Naive thymus-derived CD4-positive, alpha-beta T cell (primary cell): ENCODE data around the gene CDC42BPB. TPM values are rescaled to one million over a fixed set of nuclear protein-coding genes. Genes with fewer than 3 reads are reported as not detected.
A peak's percentile ranks its signal among the peaks of the same experiment; 100 is the strongest.

Source experiments
- ATAC-seq: fragments of 150-1000 bp; cut with Tn5 transposase; 2 replicates; pipeline ENCODE4 v1.10.0; 2021; ENCODE audit warnings: mild to moderate bottlenecking, moderate library complexity
- CTCF ChIA-PET: fragments of 350-600 bp; sonication (Branson Sonifier 250); formaldehyde crosslinking; loops from one replicate; lab custom pipeline; 2021; ENCODE audit warnings: antibody characterized with exemption; lab: Charles Lee
- POLR2A ChIA-PET: fragments of 350-600 bp; sonication (Branson Sonifier 250); formaldehyde crosslinking; loops from one replicate; lab custom pipeline; 2021; ENCODE audit warnings: antibody characterized with exemption, inconsistent platforms; lab: Charles Lee
- DNase-seq, 9 donors: peaks; one replicate each; pipeline versions ENCODE4 v3.0.0 to v3.0.0-alpha.2; 2020 to 2022; ENCODE audit warnings: mixed read lengths in 1 of 9
- H3K27ac ChIP-seq: one replicate; pipeline ENCODE4 v1.7.0; 2013; ENCODE audit warnings: mild to moderate bottlenecking, low read depth, low read length, moderate library complexity
- H3K27me3 ChIP-seq, 2 donors: one replicate each; pipeline ENCODE4 v1.7.0; 2013; ENCODE audit warnings: low read length in 2 of 2, mild to moderate bottlenecking in 2 of 2, moderate library complexity in 2 of 2; ENCODE audit not compliant: control insufficient read depth in 2 of 2, insufficient read depth in 2 of 2
- H3K36me3 ChIP-seq, 3 experiments: 1 replicate in 2 of 3; 2 replicates in 1 of 3; pipeline ENCODE4 v1.7.0; 2013; ENCODE audit warnings: low read length in 3 of 3, mild to moderate bottlenecking in 3 of 3, moderate library complexity in 1 of 3; ENCODE audit not compliant: insufficient read depth in 3 of 3, control insufficient read depth in 2 of 3
- H3K4me1 ChIP-seq, 2 donors: one replicate each; pipeline ENCODE4 v1.7.0; 2013; ENCODE audit warnings: low read length in 2 of 2, mild to moderate bottlenecking in 2 of 2, moderate library complexity in 1 of 2; ENCODE audit not compliant: control insufficient read depth in 2 of 2, insufficient read depth in 2 of 2
- H3K4me3 ChIP-seq: 2 replicates; pipeline ENCODE4 v1.7.0; 2013; ENCODE audit warnings: mild to moderate bottlenecking, low read length
- H3K9me3 ChIP-seq, 3 experiments: 1 replicate in 2 of 3; 2 replicates in 1 of 3; pipeline ENCODE4 v1.7.0; 2013; ENCODE audit warnings: low read length in 3 of 3; ENCODE audit not compliant: control insufficient read depth in 2 of 3
- H3K27ac Mint-ChIP-seq, 9 donors: one replicate each; pipeline ENCODE4 v1.8.0; 2020 to 2022; ENCODE audit warnings: mixed read lengths in 9 of 9, mild to moderate bottlenecking in 8 of 9, moderate library complexity in 5 of 9, inconsistent platforms in 2 of 9
- H3K27me3 Mint-ChIP-seq, 5 donors: one replicate each; pipeline ENCODE4 v1.8.0; 2021 to 2022; ENCODE audit warnings: mixed read lengths in 5 of 5, mild to moderate bottlenecking in 1 of 5
- H3K36me3 Mint-ChIP-seq, 5 donors: one replicate each; pipeline ENCODE4 v1.8.0; 2020 to 2022; ENCODE audit warnings: mixed read lengths in 5 of 5, mild to moderate bottlenecking in 3 of 5, inconsistent platforms in 1 of 5
- H3K4me1 Mint-ChIP-seq, 7 donors: one replicate each; pipeline ENCODE4 v1.8.0; 2020 to 2022; ENCODE audit warnings: mixed read lengths in 7 of 7, mild to moderate bottlenecking in 3 of 7, inconsistent platforms in 1 of 7
- H3K4me3 Mint-ChIP-seq, 10 donors: one replicate each; pipeline ENCODE4 v1.8.0; 2020 to 2022; ENCODE audit warnings: mild to moderate bottlenecking in 10 of 10, mixed read lengths in 10 of 10, moderate library complexity in 6 of 10, inconsistent platforms in 2 of 10
- H3K9me3 Mint-ChIP-seq, 11 donors: one replicate each; pipeline ENCODE4 v1.8.0; 2020 to 2022; ENCODE audit warnings: mixed read lengths in 11 of 11, mild to moderate bottlenecking in 4 of 11, inconsistent platforms in 1 of 11, moderate library complexity in 1 of 11
- intact Hi-C, 2 donors: fragments of 100-400 bp; cut with micrococcal nuclease; formaldehyde crosslinking; loops; one replicate each; pipeline ENCODE4 v1.15.1; 2023
- polyA plus RNA-seq, 2 donors: library from polyadenylated mRNA; unstranded; fragments of 300-500 nt; fragmentation: Illumina TruSeq; gene quantifications; one replicate each; pipeline ENCODE4 v1.2.3, GENCODE V29; 2021
- total RNA-seq, 6 experiments: library from RNA in 5 of 6; stranded (reverse) in 5 of 6; gene quantifications; 1 replicate in 5 of 6; 2 replicates in 1 of 6; pipeline ENCODE4 v1.2.3 and lab custom pipeline; 2021 to 2026

CDC42BPB gene
- total and polyA plus RNA-seq, 7 experiments from 2014 or later: 0.34 to 16.0 (median 4.8) TPM

DNA sequence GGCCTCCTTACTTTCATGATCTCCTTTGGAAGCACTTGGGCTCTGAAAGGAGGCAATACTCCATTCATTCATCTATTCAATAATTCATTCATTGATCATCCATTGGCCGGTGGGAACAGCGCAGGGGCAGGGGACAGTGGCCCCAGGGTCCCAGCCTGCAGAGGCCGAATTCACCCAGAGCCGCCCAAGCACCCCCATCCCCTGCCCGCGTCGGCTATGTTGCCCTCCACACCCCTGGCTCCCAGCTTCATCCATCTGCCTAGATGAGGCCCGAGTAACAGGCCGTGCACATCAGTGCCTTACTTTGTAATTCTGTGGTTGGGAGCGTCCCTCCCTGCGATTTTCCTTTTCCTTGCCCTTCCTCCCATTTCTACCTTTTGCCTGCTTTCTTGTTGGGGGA is 131.7 kb downstream of the CDC42BPB start:
- no peak for DNase-seq
- H3K4me1 ChIP-seq: peaks cover 15 to 36% of the 10 kb centered on the region in 2 donors
- intact Hi-C loops: loop anchor here in 1 of 2 donors (5.0 kb wide), 2 partner anchors 333 to 978 kb away; partner anchors contain the start of gene RCOR1
- peaks cover 4 to 23% (median 8%) of the 10 kb centered on the region in 7 donors for H3K4me1 Mint-ChIP-seq
- H3K27me3 Mint-ChIP-seq: peaks cover 0 to 48% (median 11%) of the 10 kb centered on the region in 5 donors
- peaks cover 0 to 1% (median 0%) of the 10 kb centered on the region in 5 donors for H3K36me3 Mint-ChIP-seq
- POLR2A ChIA-PET: interaction anchor here (0.5 to 1.4 kb wide), 2 partner anchors 23 to 216 kb away, joined by 3 to 4 read pairs; no protein-coding TSS in a partner anchor
- no peaks in the 10 kb centered on the region for H3K36me3 ChIP-seq
- H3K27ac Mint-ChIP-seq: no peak overlapping the region
- peak overlapping the region in 1 of 10 donors; percentile 6 for H3K4me3 Mint-ChIP-seq
- no peaks in the 10 kb centered on the region for H3K9me3 ChIP-seq
- H3K4me3 ChIP-seq: no peak overlapping the region
- CTCF ChIA-PET: no interaction called here
- H3K27ac ChIP-seq: no peak overlapping the region
- no peak for ATAC-seq
- H3K9me3 Mint-ChIP-seq: no peaks in the 10 kb centered on the region
- H3K27me3 ChIP-seq: no peaks in the 10 kb centered on the region

DNA sequence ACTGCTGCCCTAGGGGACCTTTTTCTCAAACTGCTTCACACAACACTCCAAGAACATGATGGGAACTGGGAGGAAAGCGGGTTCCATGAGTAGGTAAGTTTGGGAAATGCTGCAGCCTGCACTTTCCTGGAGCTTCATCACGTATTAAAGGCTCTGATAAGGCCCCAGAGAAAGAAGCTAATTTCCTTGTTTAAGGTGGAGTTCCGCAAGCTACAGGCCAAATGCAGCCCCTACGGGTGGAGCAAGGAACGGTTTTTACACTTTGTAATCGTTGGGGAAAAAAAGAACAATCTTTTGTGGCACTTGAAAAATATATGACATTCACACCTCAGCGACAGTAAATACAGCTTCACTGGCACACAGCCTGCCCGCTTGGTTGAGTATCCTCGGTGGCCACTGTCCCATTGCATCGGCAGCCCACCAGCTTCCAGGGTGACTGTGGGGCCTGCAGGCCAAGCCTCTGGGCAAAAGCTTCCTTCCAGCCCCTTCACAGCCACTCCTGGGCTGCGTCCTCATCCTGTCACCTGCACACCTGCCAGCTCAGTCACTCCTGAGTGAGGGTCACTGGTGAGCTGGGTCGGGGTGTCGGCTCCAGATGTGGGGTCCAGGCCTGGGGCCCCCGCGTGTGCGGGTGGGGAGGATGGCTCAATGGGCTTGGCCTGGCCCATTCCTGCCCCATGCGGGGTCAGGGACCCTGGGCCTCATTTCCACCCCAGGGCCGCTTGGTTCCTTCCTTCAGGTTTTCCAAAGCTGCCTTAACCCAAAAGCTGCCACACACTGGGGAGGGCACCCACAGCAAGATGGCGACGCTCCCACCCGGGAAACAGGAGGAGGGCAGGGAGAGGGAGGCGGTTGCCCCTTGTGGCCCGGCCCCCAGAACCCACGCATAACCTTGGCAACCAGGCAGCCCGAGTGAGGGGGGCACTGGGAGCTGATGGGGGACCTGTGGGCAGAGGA is 132.4 kb downstream of the CDC42BPB start:
- no peaks in the 10 kb centered on the region for H3K9me3 Mint-ChIP-seq
- intact Hi-C loops: loop anchor here in 1 of 2 donors (5.0 kb wide), 2 partner anchors 333 to 978 kb away; partner anchors contain the start of gene RCOR1
- ATAC-seq: no peak
- H3K4me1 Mint-ChIP-seq: peaks cover 4 to 23% (median 8%) of the 10 kb centered on the region in 7 donors
- ChIA-PET POLR2A (interaction anchor here (0.5 to 1.4 kb wide), 4 partner anchors 22 to 215 kb away, joined by 3 to 4 read pairs (median 3); no protein-coding TSS in a partner anchor), CTCF (no interaction called here)
- Histone ChIP-seq H3K36me3 (no peaks in the 10 kb centered on the region), H3K9me3 (no peaks in the 10 kb centered on the region), H3K4me1 (peaks cover 15 to 36% of the 10 kb centered on the region in 2 donors), H3K27me3 (no peaks in the 10 kb centered on the region), H3K27ac (no peak overlapping the region), H3K4me3 (no peak overlapping the region)
- H3K4me3 Mint-ChIP-seq: peak overlapping the region in 2 of 10 donors; percentile 6 to 68
- no peak for DNase-seq
- peaks cover 0 to 1% (median 0%) of the 10 kb centered on the region in 5 donors for H3K36me3 Mint-ChIP-seq
- peaks cover 0 to 46% (median 11%) of the 10 kb centered on the region in 5 donors for H3K27me3 Mint-ChIP-seq
- no peak overlapping the region for H3K27ac Mint-ChIP-seq

DNA sequence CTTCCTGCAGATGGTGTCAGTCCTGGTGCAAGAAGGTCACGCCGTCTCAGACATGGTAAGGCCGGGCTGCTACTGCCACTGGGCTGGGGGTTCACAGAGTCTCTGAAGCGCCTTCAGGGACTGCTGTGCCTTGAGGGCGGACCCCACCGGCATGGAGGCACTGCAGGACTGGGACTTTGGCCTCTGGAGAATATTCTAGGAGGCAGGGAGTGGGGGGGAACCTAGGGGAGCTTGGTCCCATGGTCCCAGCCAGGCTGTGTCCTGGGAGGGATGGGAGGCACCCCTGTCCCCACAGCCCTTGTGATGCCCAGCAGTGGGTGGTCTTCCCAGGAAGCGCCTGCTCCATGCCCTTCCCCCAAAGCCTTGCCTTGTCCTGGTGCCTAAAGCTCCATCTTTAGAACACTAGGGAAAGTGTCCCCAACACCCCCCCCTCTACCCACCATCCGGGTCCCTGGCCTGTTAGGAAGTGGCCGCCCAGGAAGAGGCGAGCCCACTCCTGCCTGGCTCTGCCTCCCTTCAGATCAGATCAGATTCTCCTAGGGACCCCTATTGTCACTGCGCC is 133.3 kb downstream of the CDC42BPB start:
- H3K4me3 ChIP-seq: no peak overlapping the region
- H3K4me3 Mint-ChIP-seq: peak overlapping the region in 3 of 10 donors; percentile 23 to 68 (median 29)
- no peak overlapping the region for H3K27ac Mint-ChIP-seq
- no peaks in the 10 kb centered on the region for H3K9me3 Mint-ChIP-seq
- H3K27me3 ChIP-seq: no peaks in the 10 kb centered on the region
- no peak for DNase-seq
- H3K9me3 ChIP-seq: no peaks in the 10 kb centered on the region
- H3K36me3 Mint-ChIP-seq: peaks cover 0 to 1% (median 0%) of the 10 kb centered on the region in 5 donors
- CTCF ChIA-PET: no interaction called here
- peaks cover 13 to 28% of the 10 kb centered on the region in 2 donors for H3K4me1 ChIP-seq
- no peak for ATAC-seq
- H3K27me3 Mint-ChIP-seq: peaks cover 0 to 46% (median 11%) of the 10 kb centered on the region in 5 donors
- POLR2A ChIA-PET: interaction anchor here (1.0 kb wide), 2 partner anchors 27 to 78 kb away, joined by 3 read pairs; no protein-coding TSS in a partner anchor
- H3K4me1 Mint-ChIP-seq: peaks cover 4 to 23% (median 8%) of the 10 kb centered on the region in 7 donors
- H3K36me3 ChIP-seq: no peaks in the 10 kb centered on the region
- no peak overlapping the region for H3K27ac ChIP-seq
- intact Hi-C loops: no loop called here

DNA sequence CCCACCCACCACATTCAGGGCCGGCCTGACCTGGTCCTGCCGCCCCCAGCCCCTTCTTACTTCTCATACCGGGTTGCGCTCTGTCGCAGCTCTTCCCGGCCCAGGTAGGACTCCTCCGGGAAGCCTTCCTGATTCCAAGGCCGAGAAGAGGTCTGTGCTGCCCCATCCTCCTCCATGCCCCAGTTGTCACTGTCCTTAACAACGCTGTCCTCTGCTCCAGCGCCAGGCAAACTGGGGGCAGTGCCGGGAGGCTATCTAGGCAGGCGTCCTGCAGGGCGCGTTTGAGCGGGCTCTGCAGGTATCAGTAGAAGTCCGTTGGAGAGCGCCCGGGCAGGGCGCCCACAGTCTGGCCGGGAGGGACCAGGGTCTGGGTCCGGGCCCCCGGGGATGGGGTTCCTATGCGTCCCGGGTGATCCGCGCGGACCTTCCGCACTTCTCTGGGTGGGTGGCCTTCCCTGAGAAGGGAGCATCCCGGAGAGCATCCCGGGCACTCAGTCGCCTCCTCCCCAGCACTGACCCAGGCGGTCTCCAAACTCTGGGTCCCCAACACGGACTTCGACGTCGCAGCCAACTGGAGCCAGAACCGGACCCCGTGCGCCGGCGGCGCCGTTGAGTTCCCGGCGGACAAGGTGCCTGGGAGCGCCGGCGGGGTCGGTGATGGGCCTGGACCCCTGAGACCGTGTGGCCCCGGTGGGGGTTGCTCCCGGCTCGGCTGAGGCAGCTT is 134.0 kb downstream of the CDC42BPB start:
- Mint-ChIP-seq H3K4me3 (peak overlapping the region in 8 of 10 donors; percentile 5 to 70 (median 58)), H3K27ac (no peak overlapping the region), H3K9me3 (no peaks in the 10 kb centered on the region), H3K4me1 (peaks cover under 1 to 20% (median 8%) of the 10 kb centered on the region in 7 donors), H3K36me3 (peaks cover 0 to 1% (median 0%) of the 10 kb centered on the region in 5 donors), H3K27me3 (peaks cover 0 to 41% (median 11%) of the 10 kb centered on the region in 5 donors)
- Histone ChIP-seq H3K27me3 (no peaks in the 10 kb centered on the region), H3K36me3 (no peaks in the 10 kb centered on the region), H3K9me3 (no peaks in the 10 kb centered on the region), H3K27ac (no peak overlapping the region), H3K4me1 (peaks cover 9 to 25% of the 10 kb centered on the region in 2 donors), H3K4me3 (no peak overlapping the region)
- DNase-seq (no peak), ATAC-seq (no peak)
- POLR2A ChIA-PET: no interaction called here
- intact Hi-C loops: no loop called here
- CTCF ChIA-PET: no interaction called here

DNA sequence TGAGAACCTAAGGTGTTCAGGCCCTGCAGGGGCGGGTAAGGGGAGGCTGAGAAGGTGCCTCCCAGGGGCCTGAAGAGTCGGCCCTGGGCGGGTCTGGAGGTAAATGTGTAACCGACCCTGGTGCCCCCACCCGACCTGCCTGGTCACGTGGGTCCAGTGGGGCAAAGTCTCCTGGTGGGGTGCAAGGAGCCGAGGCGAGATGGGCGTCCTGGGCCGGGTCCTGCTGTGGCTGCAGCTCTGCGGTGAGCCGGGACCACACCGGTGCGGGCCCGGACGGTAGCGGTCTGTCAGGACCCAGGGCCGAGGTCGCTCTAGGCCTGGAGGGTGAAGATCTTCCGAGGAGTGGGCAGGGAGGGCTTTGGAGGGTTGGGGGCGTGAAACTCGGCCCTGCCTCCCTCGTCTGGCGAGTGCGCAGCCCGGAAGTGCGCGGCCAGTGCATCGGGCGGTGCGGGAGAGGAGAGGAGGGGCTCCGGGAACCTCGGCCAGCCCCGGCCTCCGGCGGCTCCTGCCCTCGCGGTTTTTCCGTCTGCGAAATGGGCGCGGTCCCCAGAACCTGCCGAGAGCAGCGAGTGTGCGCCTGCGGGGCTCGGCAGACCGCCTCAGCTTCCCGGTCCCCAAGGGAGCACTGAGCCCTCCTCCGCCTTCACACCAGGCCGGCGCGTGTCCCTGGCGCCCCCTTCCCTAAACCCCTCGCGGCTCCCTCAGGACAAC is 134.7 kb downstream of the CDC42BPB start, which contains the start of gene AMN:
TSS of gene AMN (plus strand) at position 174 of the 711 bp plus-strand sequence. CDS start at position 200, 26 bp downstream.
- Mint-ChIP-seq H3K27me3 (peaks cover 0 to 37% (median 11%) of the 10 kb centered on the region in 5 donors), H3K27ac (no peak within 1 kb of the TSS), H3K4me1 (peaks cover 0 to 20% (median 8%) of the 10 kb centered on the region in 7 donors), H3K4me3 (peak within 1 kb of the TSS in 8 of 10 donors; percentile 5 to 70 (median 58)), H3K9me3 (no peaks in the 10 kb centered on the region), H3K36me3 (peaks cover 0 to 1% (median 0%) of the 10 kb centered on the region in 5 donors)
- H3K4me3 ChIP-seq: no peak within 1 kb of the TSS
- H3K27me3 ChIP-seq: no peaks in the 10 kb centered on the region
- H3K27ac ChIP-seq: no peak within 1 kb of the TSS
- DNase-seq: no peak
- no peak for ATAC-seq
- no peaks in the 10 kb centered on the region for H3K36me3 ChIP-seq
- ChIA-PET CTCF (no interaction called here), POLR2A (no interaction called here)
- intact Hi-C loops: no loop called here
- H3K9me3 ChIP-seq: no peaks in the 10 kb centered on the region
- peaks cover 9 to 20% of the 10 kb centered on the region in 2 donors for H3K4me1 ChIP-seq
